ENCODE data around the gene PHF8. TPM values are rescaled to one million over a fixed set of nuclear protein-coding genes. Genes with fewer than 3 reads are reported as not detected.

Gene PHF8
- total RNA-seq: 10 to 100 TPM; 22.7 to 75.4 (median 51.2) TPM

DNA sequence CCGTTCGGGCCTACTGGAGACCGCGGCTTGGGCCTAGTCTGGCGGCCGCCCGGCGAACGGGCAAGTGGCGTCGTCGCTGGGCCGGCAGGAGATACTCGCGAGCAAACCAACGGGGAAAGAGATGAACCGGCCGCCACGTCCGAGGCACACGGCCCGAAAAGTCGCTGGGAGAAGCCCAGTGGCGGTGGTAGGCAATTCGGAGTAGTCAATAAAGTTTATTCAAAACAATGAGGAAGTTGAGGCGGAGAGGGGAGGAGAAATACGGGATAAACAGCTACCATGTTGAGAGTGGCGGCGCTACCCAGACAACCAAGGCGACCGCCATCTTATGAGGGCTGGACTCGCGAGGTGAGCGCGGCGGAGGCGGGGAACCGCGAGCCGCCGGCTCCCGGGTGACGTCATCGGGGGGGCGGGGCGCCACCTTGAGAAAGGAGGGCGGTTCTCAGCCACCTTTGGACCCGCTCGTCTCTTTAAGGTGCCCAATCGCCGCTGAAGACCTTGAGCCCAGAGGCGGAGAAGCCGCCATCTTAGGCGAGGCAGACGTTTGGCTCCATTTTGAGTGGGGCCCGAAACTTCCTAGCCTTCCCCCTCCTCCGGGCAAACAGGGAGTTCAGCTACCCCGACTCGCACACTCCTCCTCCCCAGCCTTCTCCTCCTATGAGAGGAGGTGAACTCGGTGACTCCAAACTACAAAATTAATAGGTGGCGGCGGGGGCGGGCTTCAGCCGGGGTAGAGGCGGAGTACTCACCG is at the start of gene PHF8:
TSS of gene PHF8 (minus strand) at position 348 of the 751 bp plus-strand sequence. CDS start 1,745 bp downstream, outside the sequence.
- TF ChIP-seq POLR2A (IDR thresholded peaks at IDR 0.05) (peak; percentile 50), POLR2AphosphoS5 (IDR thresholded peaks at IDR 0.05) (peak; percentile 37 to 73 (median 72)), EP300 (IDR thresholded peaks at IDR 0.05; ENCODE audit: low read depth) (no peak)
- TF ChIP-seq, protein P1, sequence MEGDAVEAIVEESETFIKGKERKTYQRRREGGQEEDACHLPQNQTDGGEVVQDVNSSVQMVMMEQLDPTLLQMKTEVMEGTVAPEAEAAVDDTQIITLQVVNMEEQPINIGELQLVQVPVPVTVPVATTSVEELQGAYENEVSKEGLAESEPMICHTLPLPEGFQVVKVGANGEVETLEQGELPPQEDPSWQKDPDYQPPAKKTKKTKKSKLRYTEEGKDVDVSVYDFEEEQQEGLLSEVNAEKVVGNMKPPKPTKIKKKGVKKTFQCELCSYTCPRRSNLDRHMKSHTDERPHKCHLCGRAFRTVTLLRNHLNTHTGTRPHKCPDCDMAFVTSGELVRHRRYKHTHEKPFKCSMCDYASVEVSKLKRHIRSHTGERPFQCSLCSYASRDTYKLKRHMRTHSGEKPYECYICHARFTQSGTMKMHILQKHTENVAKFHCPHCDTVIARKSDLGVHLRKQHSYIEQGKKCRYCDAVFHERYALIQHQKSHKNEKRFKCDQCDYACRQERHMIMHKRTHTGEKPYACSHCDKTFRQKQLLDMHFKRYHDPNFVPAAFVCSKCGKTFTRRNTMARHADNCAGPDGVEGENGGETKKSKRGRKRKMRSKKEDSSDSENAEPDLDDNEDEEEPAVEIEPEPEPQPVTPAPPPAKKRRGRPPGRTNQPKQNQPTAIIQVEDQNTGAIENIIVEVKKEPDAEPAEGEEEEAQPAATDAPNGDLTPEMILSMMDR (IDR thresholded peaks at IDR 0.05): peak in 1 of 5 experiments; percentile 16
- H3K27ac ChIP-seq: peak within 1 kb of the TSS; percentile 94 to 98 (median 96)
- in situ Hi-C loops (cut with MboI; ENCODE audit: low pct_ligation_motif_present in 1 of 4, low pct_unique_long_range_greater_than_20kb in 1 of 4, low sequenced_read_pairs in 3 of 4): no loop called here

DNA sequence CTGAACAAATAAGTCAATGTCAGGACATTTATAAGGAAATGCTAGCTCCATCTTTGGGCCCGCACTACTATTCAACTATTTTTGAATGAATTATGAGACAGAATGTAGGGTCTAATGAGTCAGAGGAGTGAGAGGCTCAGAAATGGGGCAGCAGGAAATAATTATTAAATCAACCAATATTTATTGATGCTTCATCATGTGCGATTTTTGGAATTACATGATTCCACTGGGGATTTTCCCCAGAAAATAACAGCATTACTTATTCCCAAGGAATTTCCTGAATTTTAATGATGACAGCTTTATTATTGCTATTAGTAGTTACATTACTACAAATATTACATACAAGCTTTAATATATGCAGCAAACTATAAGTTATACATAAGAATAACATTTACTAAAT is 49.3 kb upstream of the PHF8 start:
- 84 to 86% methylated on average over 1 to 2 of the region's 2 CpGs for WGBS, 2 donors (ENCODE audit: low coverage in 1 of 2)
- H3K4me1 ChIP-seq: no peaks in the 10 kb centered on the region
- H3K36me3 ChIP-seq: no peaks in the 10 kb centered on the region
- H3K27me3 ChIP-seq: no peaks in the 10 kb centered on the region
- no peak for DNase-seq
- TF ChIP-seq EP300 (IDR thresholded peaks at IDR 0.05; ENCODE audit: low read depth): no peak
- TF ChIP-seq POLR2AphosphoS5 (IDR thresholded peaks at IDR 0.05): no peak
- no peak for TF ChIP-seq POLR2A (IDR thresholded peaks at IDR 0.05)
- TF ChIP-seq, protein P1 (IDR thresholded peaks at IDR 0.05): no peak
- no peak overlapping the region for H3K27ac ChIP-seq
- in situ Hi-C loops (cut with MboI; ENCODE audit: low pct_ligation_motif_present in 1 of 4, low pct_unique_long_range_greater_than_20kb in 1 of 4, low sequenced_read_pairs in 3 of 4): no loop called here
- no peaks in the 10 kb centered on the region for H3K9me3 ChIP-seq
- no peak overlapping the region for H3K4me3 ChIP-seq
- intact Hi-C loops (cut with DNase I; ENCODE audit: low total_unique reads): no loop called here

More for the DNA sequence above, at the start of gene PHF8:
- DNase-seq: peak; percentile 96
- Histone ChIP-seq H3K4me3 (peak within 1 kb of the TSS; percentile 44 to 89 (median 72)), H3K9me3 (no peaks in the 10 kb centered on the region), H3K4me1 (peaks cover 0 to 5% (median 2%) of the 10 kb centered on the region in 4 donors), H3K27me3 (no peaks in the 10 kb centered on the region), H3K36me3 (no peaks in the 10 kb centered on the region)
- intact Hi-C loops (cut with DNase I; ENCODE audit: low total_unique reads): no loop called here
- WGBS, 2 donors (ENCODE audit: low coverage in 1 of 2): 0 to 56% methylated on average over 8 to 66 of the region's 66 CpGs

DNA sequence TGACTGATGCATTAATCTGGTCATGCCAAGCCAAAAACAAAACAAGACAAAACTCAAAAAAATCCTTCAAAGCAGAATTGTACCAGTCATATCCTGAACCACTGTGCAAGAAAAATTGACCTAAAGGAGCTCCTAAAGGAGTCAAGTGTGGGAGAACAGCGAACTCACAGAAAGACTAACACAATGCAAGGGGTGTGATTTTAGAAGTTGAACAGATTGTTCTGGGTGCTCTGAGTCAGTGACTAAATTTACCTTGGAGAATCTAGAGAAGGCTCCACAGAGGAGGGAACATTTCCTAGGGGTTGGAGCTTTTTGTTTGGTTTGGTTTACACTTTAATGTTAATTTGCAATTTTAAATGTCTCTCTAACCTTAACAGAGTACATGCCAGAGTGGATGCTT is 48.9 kb upstream of the PHF8 start:
- intact Hi-C loops (cut with DNase I; ENCODE audit: low total_unique reads): no loop called here
- TF ChIP-seq, protein P1 (IDR thresholded peaks at IDR 0.05): no peak
- TF ChIP-seq POLR2A (IDR thresholded peaks at IDR 0.05): no peak
- TF ChIP-seq POLR2AphosphoS5 (IDR thresholded peaks at IDR 0.05): no peak
- TF ChIP-seq EP300 (IDR thresholded peaks at IDR 0.05; ENCODE audit: low read depth): no peak
- no peak overlapping the region for H3K4me3 ChIP-seq
- H3K9me3 ChIP-seq: no peaks in the 10 kb centered on the region
- H3K36me3 ChIP-seq: no peaks in the 10 kb centered on the region
- no peak overlapping the region for H3K27ac ChIP-seq
- H3K27me3 ChIP-seq: no peaks in the 10 kb centered on the region
- no peaks in the 10 kb centered on the region for H3K4me1 ChIP-seq
- DNase-seq: no peak
- 66% methylated on average over 1 of the region's 1 CpG; no CpG with 5 or more reads in 1 of the 2 donors for WGBS, 2 donors (ENCODE audit: low coverage in 1 of 2)
- in situ Hi-C loops (cut with MboI; ENCODE audit: low pct_ligation_motif_present in 1 of 4, low pct_unique_long_range_greater_than_20kb in 1 of 4, low sequenced_read_pairs in 3 of 4): no loop called here

DNA sequence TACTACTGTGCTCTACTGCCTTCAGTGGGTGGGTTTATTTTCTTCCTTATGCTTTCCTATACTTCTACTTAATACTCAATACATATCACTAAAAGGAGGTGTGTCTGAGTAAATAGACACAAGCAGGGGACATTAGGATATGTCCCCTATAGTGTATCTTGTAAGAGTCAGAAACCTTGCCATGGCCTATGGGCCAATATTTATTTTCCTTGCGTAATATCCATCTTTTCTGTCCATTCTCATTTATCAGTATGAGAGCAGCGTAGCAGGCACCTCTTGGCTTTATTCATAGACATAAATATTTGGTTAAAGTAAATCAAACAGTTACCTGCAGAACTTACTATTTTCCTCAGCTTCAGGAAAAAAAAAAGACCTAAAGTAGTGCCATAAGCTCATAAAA is 46.6 kb upstream of the PHF8 start:
- in situ Hi-C loops (cut with MboI; ENCODE audit: low pct_ligation_motif_present in 1 of 4, low pct_unique_long_range_greater_than_20kb in 1 of 4, low sequenced_read_pairs in 3 of 4): no loop called here
- WGBS, 2 donors (ENCODE audit: low coverage in 1 of 2): 76 to 100% methylated on average over 2 of the region's 2 CpGs
- Histone ChIP-seq H3K4me3 (no peak overlapping the region), H3K27ac (no peak overlapping the region), H3K9me3 (no peaks in the 10 kb centered on the region), H3K36me3 (no peaks in the 10 kb centered on the region), H3K27me3 (no peaks in the 10 kb centered on the region), H3K4me1 (no peaks in the 10 kb centered on the region)
- TF ChIP-seq POLR2AphosphoS5 (IDR thresholded peaks at IDR 0.05) (no peak), POLR2A (IDR thresholded peaks at IDR 0.05) (no peak), EP300 (IDR thresholded peaks at IDR 0.05; ENCODE audit: low read depth) (no peak)
- TF ChIP-seq, protein P1 (IDR thresholded peaks at IDR 0.05): no peak
- no peak for DNase-seq
- intact Hi-C loops (cut with DNase I; ENCODE audit: low total_unique reads): no loop called here

All from transverse colon (tissue), 4 donors.